Measurements from ENCODE around the gene QDPR.

- TF ChIP-seq CTCF (IDR thresholded peaks at IDR 0.05; ENCODE audit: insufficient read depth, low read length, poor library complexity, severe bottlenecking): no peak
- no peak for TF ChIP-seq EZH2phosphoT487 (conservative IDR thresholded peaks at IDR 0.05; ENCODE audit: low read length)
Observed at GRCh38 chr4:17557880-17558279, 46.0 kb upstream of the QDPR start.
